ENCODE measurements around the gene MTX1. TPM values are rescaled to one million over a fixed set of nuclear protein-coding genes. Genes with fewer than 3 reads are reported as not detected.

Gene MTX1
- polyA plus RNA-seq, 1 donor (not counting 4 experiments of a cell fraction or from before 2014, with no cell fraction given) = 43.4 TPM

GRCh38 chr1:155186067-155186793 is 22.3 kb upstream of the MTX1 start:
- no peak overlapping the region for H3K4me3 ChIP-seq (ENCODE audit: control insufficient read depth in 2 of 3, extremely low read depth in 1 of 3, insufficient read depth in 2 of 3, low read depth in 1 of 3, low read length in 3 of 3)
- no peaks in the 10 kb centered on the region for H3K9me1 ChIP-seq (ENCODE audit: control insufficient read depth, extremely low read depth, insufficient read depth, low read length)
- H3K79me2 ChIP-seq (ENCODE audit: control insufficient read depth, insufficient read depth, low read length) = no peaks in the 10 kb centered on the region
- TF ChIP-seq CTCF (optimal IDR thresholded peaks at IDR 0.05 in 1 of 3, IDR thresholded peaks at IDR 0.05 in 1 of 3, conservative IDR thresholded peaks at IDR 0.05 in 1 of 3; ENCODE audit: extremely low read depth in 1 of 3, insufficient read depth in 2 of 3, low read length in 3 of 3) (no peak), EZH2 (IDR thresholded peaks at IDR 0.05; ENCODE audit: low read length) (no peak)
- H3K9ac ChIP-seq (ENCODE audit: control insufficient read depth, extremely low read depth, insufficient read depth, low read length) = no peak overlapping the region
- H3K9me3 ChIP-seq (ENCODE audit: control insufficient read depth, low read depth, low read length) = no peaks in the 10 kb centered on the region
- H4K20me1 ChIP-seq (ENCODE audit: control insufficient read depth, extremely low read depth, insufficient read depth, low read length) = no peaks in the 10 kb centered on the region
- H2AFZ ChIP-seq (ENCODE audit: control insufficient read depth, low read length) = no peak overlapping the region
- dilution Hi-C loops (cut with MboI; ENCODE audit: extremely low pct_ligation_motif_present, low sequenced_read_pairs) = no loop called here
- H3K27me3 ChIP-seq (ENCODE audit: control insufficient read depth, extremely low read depth, insufficient read depth, low read length) = no peaks in the 10 kb centered on the region
- H3K4me1 ChIP-seq (ENCODE audit: control insufficient read depth, extremely low read depth, insufficient read depth, low read length) = peaks cover 5% of the 10 kb centered on the region
- FAIRE-seq = no peak
- H3K27ac ChIP-seq (ENCODE audit: control insufficient read depth, insufficient read depth, low read length) = no peak overlapping the region
- no peaks in the 10 kb centered on the region for H3K36me3 ChIP-seq (ENCODE audit: control insufficient read depth in 2 of 2, extremely low read depth in 1 of 2, insufficient read depth in 2 of 2, low read length in 2 of 2)
- DNase-seq (ENCODE audit: low read depth, low spot score) = no peak
- H3K4me2 ChIP-seq (ENCODE audit: control insufficient read depth, extremely low read depth, insufficient read depth, low read depth, low read length) = no peak overlapping the region

- Histone ChIP-seq H3K79me2 (ENCODE audit: control insufficient read depth, insufficient read depth, low read length) (no peaks in the 10 kb centered on the region), H3K27ac (ENCODE audit: control insufficient read depth, insufficient read depth, low read length) (no peak overlapping the region), H3K27me3 (ENCODE audit: control insufficient read depth, extremely low read depth, insufficient read depth, low read length) (no peaks in the 10 kb centered on the region), H3K9me3 (ENCODE audit: control insufficient read depth, low read depth, low read length) (no peaks in the 10 kb centered on the region), H3K4me1 (ENCODE audit: control insufficient read depth, extremely low read depth, insufficient read depth, low read length) (peaks cover 5% of the 10 kb centered on the region), H4K20me1 (ENCODE audit: control insufficient read depth, extremely low read depth, insufficient read depth, low read length) (no peaks in the 10 kb centered on the region), H3K9me1 (ENCODE audit: control insufficient read depth, extremely low read depth, insufficient read depth, low read length) (no peaks in the 10 kb centered on the region), H2AFZ (ENCODE audit: control insufficient read depth, low read length) (no peak overlapping the region), H3K36me3 (ENCODE audit: control insufficient read depth in 2 of 2, extremely low read depth in 1 of 2, insufficient read depth in 2 of 2, low read length in 2 of 2) (no peaks in the 10 kb centered on the region), H3K4me2 (ENCODE audit: control insufficient read depth, extremely low read depth, insufficient read depth, low read depth, low read length) (no peak overlapping the region), H3K9ac (ENCODE audit: control insufficient read depth, extremely low read depth, insufficient read depth, low read length) (no peak overlapping the region), H3K4me3 (ENCODE audit: control insufficient read depth in 2 of 3, extremely low read depth in 1 of 3, insufficient read depth in 2 of 3, low read depth in 1 of 3, low read length in 3 of 3) (no peak overlapping the region)
- DNase-seq (ENCODE audit: low read depth, low spot score) (no peak), FAIRE-seq (no peak)
- dilution Hi-C loops (cut with MboI; ENCODE audit: extremely low pct_ligation_motif_present, low sequenced_read_pairs) = no loop called here
- no peak for TF ChIP-seq EZH2 (IDR thresholded peaks at IDR 0.05; ENCODE audit: low read length)
- TF ChIP-seq CTCF (optimal IDR thresholded peaks at IDR 0.05 in 1 of 3, IDR thresholded peaks at IDR 0.05 in 1 of 3, conservative IDR thresholded peaks at IDR 0.05 in 1 of 3; ENCODE audit: extremely low read depth in 1 of 3, insufficient read depth in 2 of 3, low read length in 3 of 3) = no peak
Measured at GRCh38 chr1:155186794-155187455, 21.6 kb upstream of the MTX1 start.

Data from keratinocyte (primary cell).